HEK293 (cell line): ENCODE data around the gene IPO11.

Experiments used
- CTCF ChIA-PET: fragments of 350-600 bp; formaldehyde crosslinking; extraction: SDS; loops from one replicate; lab custom pipeline; 2021; ENCODE audit warnings: antibody characterized with exemption; lab: Yijun Ruan, JAX
- POLR2A ChIA-PET: fragments of 300-600 bp; formaldehyde crosslinking; extraction: SDS; loops from one replicate; lab custom pipeline; 2020; ENCODE audit warnings: antibody characterized with exemption, inconsistent platforms; lab: Yijun Ruan, JAX
- H3K27ac ChIP-seq: fragments of 200-500 bp; sonication (Bioruptor generic); 2 replicates; pipeline ENCODE4 v1.5.1; 2014; ENCODE audit warnings: low read depth, low read length, control low read depth, inconsistent platforms; ENCODE audit errors: extremely low read depth
- H3K36me3 ChIP-seq, 2 experiments: fragments of 200-500 bp in 1 of 2; sonication (Bioruptor generic) in 1 of 2; 1 replicate in 1 of 2; 2 replicates in 1 of 2; pipeline ENCODE4 v1.5.1; 2014 to 2017; ENCODE audit warnings: inconsistent platforms in 2 of 2, low read length in 2 of 2; ENCODE audit not compliant: control insufficient read depth in 2 of 2, insufficient read depth in 1 of 2
- H3K4me1 ChIP-seq: fragments of 200-500 bp; sonication (Bioruptor generic); 2 replicates; pipeline ENCODE4 v1.5.1; 2014; ENCODE audit warnings: mild to moderate bottlenecking, low read length, inconsistent platforms; ENCODE audit not compliant: control insufficient read depth, insufficient read depth
- H3K4me3 ChIP-seq: 2 replicates; pipeline ENCODE4 v1.5.1; 2011; ENCODE audit warnings: low read depth, mild to moderate bottlenecking, control low read depth, low read length, moderate library complexity
- H3K9me3 ChIP-seq: fragments of 200-500 bp; sonication (Bioruptor generic); 2 replicates; pipeline ENCODE4 v1.5.1; 2014; ENCODE audit warnings: low read depth, low read length, inconsistent platforms; ENCODE audit not compliant: control insufficient read depth, insufficient read depth
- OSR2 ChIP-seq: fragments of 450-650 bp; formaldehyde crosslinking; IDR thresholded peaks from 2 replicates; pipeline ENCODE4 v1.5.1; 2016; ENCODE audit warnings: missing biosample characterization, missing genetic modification characterization
- PRDM10 ChIP-seq: fragments of 450-650 bp; formaldehyde crosslinking; IDR thresholded peaks from 2 replicates; pipeline ENCODE4 v1.5.1; 2016; ENCODE audit warnings: missing biosample characterization, missing genetic modification characterization
- REPIN1 ChIP-seq: fragments of 450-650 bp; formaldehyde crosslinking; IDR thresholded peaks from 2 replicates; pipeline ENCODE4 v1.5.1; 2017; ENCODE audit warnings: missing biosample characterization, missing genetic modification characterization, low read depth
- SALL2 ChIP-seq: fragments of 450-650 bp; formaldehyde crosslinking; IDR thresholded peaks from 2 replicates; pipeline ENCODE4 v1.5.0; 2017; ENCODE audit warnings: missing biosample characterization, mild to moderate bottlenecking, missing genetic modification characterization, borderline replicate concordance
- WT1 ChIP-seq: fragments of 450-650 bp; formaldehyde crosslinking; IDR thresholded peaks from 2 replicates; pipeline ENCODE4 v1.5.1; 2016; ENCODE audit warnings: missing biosample characterization, missing genetic modification characterization
- YY1 ChIP-seq: fragments of 450-650 bp; formaldehyde crosslinking; IDR thresholded peaks from 2 replicates; pipeline ENCODE4 v1.5.1; 2018; ENCODE audit warnings: missing biosample characterization, missing genetic modification characterization
- YY2 ChIP-seq: fragments of 450-650 bp; formaldehyde crosslinking; IDR thresholded peaks from 2 replicates; pipeline ENCODE4 v1.5.1; 2016; ENCODE audit warnings: missing biosample characterization, missing genetic modification characterization
- ZBTB48 ChIP-seq: fragments of 450-650 bp; formaldehyde crosslinking; IDR thresholded peaks from 2 replicates; pipeline ENCODE4 v1.5.1; 2016; ENCODE audit warnings: missing biosample characterization, missing genetic modification characterization
- ZFP41 ChIP-seq: fragments of 450-650 bp; formaldehyde crosslinking; IDR thresholded peaks from 2 replicates; pipeline ENCODE4 v1.5.1; 2016; ENCODE audit warnings: missing biosample characterization, missing genetic modification characterization, borderline replicate concordance
- ZIC2 ChIP-seq: fragments of 450-650 bp; formaldehyde crosslinking; IDR thresholded peaks from 2 replicates; pipeline ENCODE4 v1.5.1; 2016; ENCODE audit warnings: missing biosample characterization, missing genetic modification characterization
- ZNF10 ChIP-seq: fragments of 450-650 bp; formaldehyde crosslinking; IDR thresholded peaks from 2 replicates; pipeline ENCODE4 v1.5.1; 2017; ENCODE audit warnings: missing biosample characterization, missing genetic modification characterization
- ZNF146 ChIP-seq: fragments of 450-650 bp; formaldehyde crosslinking; IDR thresholded peaks from 2 replicates; pipeline ENCODE4 v1.5.1; 2016; ENCODE audit warnings: missing biosample characterization, missing genetic modification characterization
- ZNF202 ChIP-seq: fragments of 450-650 bp; formaldehyde crosslinking; IDR thresholded peaks from 2 replicates; pipeline ENCODE4 v1.5.1; 2016; ENCODE audit warnings: missing biosample characterization, missing genetic modification characterization, borderline replicate concordance
- ZNF214 ChIP-seq: fragments of 450-650 bp; formaldehyde crosslinking; IDR thresholded peaks from 2 replicates; pipeline ENCODE4 v1.5.1; 2017; ENCODE audit warnings: missing biosample characterization, mild to moderate bottlenecking, missing genetic modification characterization, borderline replicate concordance
- ZNF24 ChIP-seq: fragments of 450-650 bp; formaldehyde crosslinking; IDR thresholded peaks from 2 replicates; pipeline ENCODE4 v1.5.1; 2016; ENCODE audit warnings: missing biosample characterization, missing genetic modification characterization
- ZNF266 ChIP-seq: fragments of 450-650 bp; formaldehyde crosslinking; IDR thresholded peaks from 2 replicates; pipeline ENCODE4 v1.5.1; 2016; ENCODE audit warnings: missing biosample characterization, missing genetic modification characterization, low read depth
- ZNF350 ChIP-seq: fragments of 450-650 bp; formaldehyde crosslinking; IDR thresholded peaks from 2 replicates; pipeline ENCODE4 v1.5.0; 2017; ENCODE audit warnings: missing biosample characterization, mild to moderate bottlenecking, missing genetic modification characterization
- ZNF416 ChIP-seq: fragments of 450-650 bp; formaldehyde crosslinking; IDR thresholded peaks from 2 replicates; pipeline ENCODE4 v1.5.1; 2016; ENCODE audit warnings: missing biosample characterization, missing genetic modification characterization
- ZNF530 ChIP-seq: fragments of 450-650 bp; formaldehyde crosslinking; IDR thresholded peaks from 2 replicates; pipeline ENCODE4 v1.5.1; 2016; ENCODE audit warnings: low read depth, missing biosample characterization, missing genetic modification characterization
- ZNF585B ChIP-seq: fragments of 450-650 bp; formaldehyde crosslinking; IDR thresholded peaks from 2 replicates; pipeline ENCODE4 v1.5.1; 2016; ENCODE audit warnings: missing biosample characterization, missing genetic modification characterization
- ZNF626 ChIP-seq: fragments of 450-650 bp; sonication (Bioruptor Pico); formaldehyde crosslinking; IDR thresholded peaks from 2 replicates; pipeline ENCODE4 v1.5.1; 2018; ENCODE audit warnings: missing biosample characterization, missing genetic modification characterization, inconsistent platforms
- ZNF660 ChIP-seq: fragments of 450-650 bp; IDR thresholded peaks from 2 replicates; pipeline ENCODE4 v1.5.1; 2018; ENCODE audit warnings: missing biosample characterization, mild to moderate bottlenecking, missing genetic modification characterization
- ZNF701 ChIP-seq: fragments of 450-650 bp; formaldehyde crosslinking; IDR thresholded peaks from 2 replicates; pipeline ENCODE4 v1.5.1; 2016; ENCODE audit warnings: missing biosample characterization, missing genetic modification characterization
- ZSCAN4 ChIP-seq: fragments of 450-650 bp; formaldehyde crosslinking; IDR thresholded peaks from 2 replicates; pipeline ENCODE4 v1.5.1; 2017; ENCODE audit warnings: missing biosample characterization, missing genetic modification characterization
- ZXDB ChIP-seq: fragments of 450-650 bp; formaldehyde crosslinking; IDR thresholded peaks from 2 replicates; pipeline ENCODE4 v1.5.1; 2016; ENCODE audit warnings: missing biosample characterization, missing genetic modification characterization
- TF ChIP-seq, protein P1 (sequence below): fragments of 450-650 bp; formaldehyde crosslinking; IDR thresholded peaks from 2 replicates; pipeline ENCODE4 v1.5.1; 2016; ENCODE audit warnings: missing biosample characterization, missing genetic modification characterization

The IPO11 gene

GRCh38 chr5:62568800-62569432, 156.4 kb downstream of the IPO11 start:
- Histone ChIP-seq H3K36me3 (peaks cover 10 to 11% of the 10 kb centered on the region in 2 experiments; a peak in 2 of 3 replicates), H3K4me1 (no peaks in the 10 kb centered on the region), H3K4me3 (no peak overlapping the region), H3K27ac (no peak overlapping the region), H3K9me3 (no peaks in the 10 kb centered on the region)
- TF ChIP-seq SALL2 (tag by site-specific recombination) (no peak), ZXDB (tag by site-specific recombination) (no peak), REPIN1 (tag by site-specific recombination) (no peak), YY2 (tag by site-specific recombination) (no peak), ZIC2 (no peak), ZNF266 (no peak), ZNF585B (tag by site-specific recombination) (no peak), ZNF701 (tag by site-specific recombination) (no peak)
- ChIA-PET POLR2A (no interaction called here), CTCF (interaction anchor here (0.6 to 0.7 kb wide), 2 partner anchors 114 to 557 kb away, joined by 4 read pairs; no protein-coding TSS in a partner anchor)

- CTCF ChIA-PET = no interaction called here
- POLR2A ChIA-PET = no interaction called here
- H3K4me3 ChIP-seq = no peak overlapping the region
- peaks cover 10 to 11% of the 10 kb centered on the region in 2 experiments; a peak in 2 of 3 replicates for H3K36me3 ChIP-seq
- H3K9me3 ChIP-seq = no peaks in the 10 kb centered on the region
- no peak overlapping the region for H3K27ac ChIP-seq
- H3K4me1 ChIP-seq = no peaks in the 10 kb centered on the region
- no peak for TF ChIP-seq YY1 (tag by site-specific recombination)
- TF ChIP-seq ZNF202 (tag by site-specific recombination) = no peak
- TF ChIP-seq ZBTB48 (tag by site-specific recombination) = no peak
- TF ChIP-seq ZNF214 (tag by site-specific recombination) = no peak
- no peak for TF ChIP-seq ZNF24
Measured at GRCh38 chr5:62569470-62569869, 156.9 kb downstream of the IPO11 start.

DNA sequence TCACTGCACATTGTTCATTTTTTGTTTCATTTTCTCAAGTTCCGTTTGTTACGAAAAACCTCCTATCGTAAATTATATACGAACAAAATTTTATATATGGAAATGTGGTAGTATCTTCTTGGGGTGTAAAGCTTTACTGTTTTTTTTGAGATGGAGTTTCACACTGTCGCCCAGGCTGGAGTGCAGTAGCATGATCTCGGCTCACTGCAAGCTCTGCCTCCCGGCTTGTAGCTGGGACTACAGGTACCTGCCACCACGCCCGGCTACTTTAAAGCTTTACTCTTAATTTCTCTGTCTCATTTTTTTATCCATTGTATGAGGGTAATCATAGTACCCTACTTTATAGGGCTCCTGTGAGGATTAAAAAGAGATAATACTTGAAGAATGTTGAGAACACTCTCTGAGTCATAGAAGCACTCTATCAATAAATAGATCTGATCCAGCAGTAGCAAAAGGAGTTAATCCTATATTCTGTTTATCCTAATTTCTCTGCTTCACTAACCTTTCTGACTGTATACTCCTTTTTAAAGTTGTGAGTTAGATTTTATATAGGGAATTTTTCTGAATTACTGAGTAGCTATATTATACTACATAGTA, 160.5 kb downstream of the IPO11 start:
- no peak overlapping the region for H3K4me3 ChIP-seq
- H3K27ac ChIP-seq = no peak overlapping the region
- H3K4me1 ChIP-seq = peaks cover 8% of the 10 kb centered on the region; the same call in 1 of the 2 replicates
- no peaks in the 10 kb centered on the region for H3K9me3 ChIP-seq
- POLR2A ChIA-PET = no interaction called here
- CTCF ChIA-PET = interaction anchor here (0.6 kb wide), 1 partner anchor 315 kb away, joined by 3 read pairs; no protein-coding TSS in a partner anchor
- H3K36me3 ChIP-seq = peaks cover 0 to under 1% of the 10 kb centered on the region in 2 experiments; a peak in 1 of 3 replicates
- TF ChIP-seq ZNF530 = no peak
- no peak for TF ChIP-seq ZNF350 (tag by site-specific recombination)
- TF ChIP-seq PRDM10 (tag by site-specific recombination) = no peak
- TF ChIP-seq ZFP41 (tag by site-specific recombination) = no peak
- TF ChIP-seq, protein P1, sequence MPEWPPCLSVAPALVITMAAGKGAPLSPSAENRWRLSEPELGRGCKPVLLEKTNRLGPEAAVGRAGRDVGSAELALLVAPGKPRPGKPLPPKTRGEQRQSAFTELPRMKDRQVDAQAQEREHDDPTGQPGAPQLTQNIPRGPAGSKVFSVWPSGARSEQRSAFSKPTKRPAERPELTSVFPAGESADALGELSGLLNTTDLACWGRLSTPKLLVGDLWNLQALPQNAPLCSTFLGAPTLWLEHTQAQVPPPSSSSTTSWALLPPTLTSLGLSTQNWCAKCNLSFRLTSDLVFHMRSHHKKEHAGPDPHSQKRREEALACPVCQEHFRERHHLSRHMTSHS (tag by site-specific recombination) = no peak
- TF ChIP-seq ZNF660 (tag by site-specific recombination) = no peak
- no peak for TF ChIP-seq ZNF24
- TF ChIP-seq ZSCAN4 (tag by site-specific recombination) = no peak
- TF ChIP-seq WT1 (tag by site-specific recombination) = no peak
- TF ChIP-seq ZNF10 = no peak
- no peak for TF ChIP-seq ZNF626 (tag by site-specific recombination)
- TF ChIP-seq OSR2 (tag by site-specific recombination) = no peak
- no peak for TF ChIP-seq ZNF416
- no peak for TF ChIP-seq ZNF146 (tag by site-specific recombination)
